HG03108 (cell line): Measurements from ENCODE around the gene RBMS3.
"Not testable (repeated sequence)": the region's sequence is repeated elsewhere in the genome, so short reads cannot be mapped to it uniquely, and the experiment has no call there.

Source experiments
- ATAC-seq: cut with Tn5 transposase; IDR thresholded peaks from one replicate; pipeline ENCODE4 v1.9.1; 2021; ENCODE audit warnings: moderate library complexity; ENCODE audit not compliant: unreplicated experiment

Gene RBMS3

GRCh38 chr3:29280404-29281093 lies at the start of gene RBMS3:
RBMS3 (plus strand) TSS chr3:29281071.
- no peak for ATAC-seq

- not testable (repeated sequence) for ATAC-seq
Measured at GRCh38 chr3:29233126-29233525, 47.7 kb upstream of the RBMS3 start.

DNA sequence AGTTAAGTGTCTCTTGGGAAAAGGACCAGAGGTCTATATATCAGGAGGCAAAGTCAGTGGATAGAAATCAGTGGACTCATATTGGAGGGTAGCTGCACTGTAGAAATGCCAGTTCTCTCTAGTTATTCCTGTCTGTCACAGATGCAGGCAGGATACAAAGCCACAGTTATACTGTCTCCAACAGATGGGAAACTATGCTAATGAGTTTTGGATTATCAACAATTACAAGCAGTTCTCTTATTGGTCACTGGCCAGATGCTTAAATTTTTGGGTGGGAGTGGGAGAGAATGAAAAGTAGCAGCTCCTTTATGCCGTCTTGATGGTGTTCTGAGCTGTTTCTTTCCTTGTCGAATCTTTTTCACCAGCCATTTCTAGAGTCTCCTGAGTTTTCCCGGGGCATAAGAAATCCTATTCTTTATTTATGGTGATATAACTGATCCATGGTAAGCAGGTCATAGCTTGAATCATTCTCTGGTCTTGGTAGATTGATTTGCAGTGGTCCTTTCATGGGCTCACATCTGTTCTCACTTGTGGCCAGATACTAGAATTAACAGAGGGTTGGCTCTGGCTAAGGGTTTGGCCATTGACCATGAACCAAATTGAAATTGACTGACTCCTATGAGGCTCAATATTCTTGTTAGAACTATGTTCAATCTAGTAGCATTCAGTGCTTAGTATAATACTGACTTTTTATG lies 44.6 kb upstream of the RBMS3 start:
- no peak for ATAC-seq

DNA sequence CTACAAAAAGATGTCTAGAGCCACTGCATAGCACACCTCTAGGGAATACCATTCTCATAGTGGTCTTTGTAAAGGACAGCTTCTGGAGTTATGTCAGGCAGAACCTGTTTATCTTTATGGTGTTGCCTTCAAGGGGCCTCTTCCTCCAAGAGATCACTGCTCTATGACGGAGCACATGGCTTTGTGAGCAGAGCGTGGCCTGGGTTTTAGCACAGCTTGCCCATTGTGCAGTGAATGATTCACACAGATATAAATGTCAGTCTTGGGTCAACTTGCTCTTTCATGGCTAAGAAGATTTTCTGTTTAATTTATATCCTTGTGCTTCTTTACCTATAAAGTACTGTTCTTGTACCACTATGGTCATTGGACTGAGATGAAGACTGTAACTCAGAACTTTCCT lies 41.5 kb upstream of the RBMS3 start:
- ATAC-seq = no peak

DNA sequence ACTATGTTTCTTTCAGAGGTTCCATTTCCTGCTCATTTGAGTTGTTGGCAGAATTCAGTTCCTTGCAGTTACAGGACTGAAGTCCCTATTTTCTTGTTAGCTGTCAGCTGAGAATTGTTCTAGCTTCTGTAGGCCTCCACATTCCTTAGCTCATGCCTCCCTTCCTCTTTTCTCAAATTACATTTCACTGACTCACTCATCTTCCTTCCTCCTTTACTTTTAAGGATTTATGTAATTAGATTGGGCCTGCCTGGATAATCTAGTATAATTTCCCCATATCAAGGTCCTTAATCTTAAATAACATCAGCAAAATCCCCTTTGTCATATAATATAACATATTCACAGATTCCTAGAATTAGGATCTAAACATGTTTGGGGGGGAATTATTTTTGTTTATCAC lies 40.6 kb upstream of the RBMS3 start:
- ATAC-seq = no peak

GRCh38 chr3:29240887-29241286 lies 40.0 kb upstream of the RBMS3 start:
- no peak for ATAC-seq

DNA sequence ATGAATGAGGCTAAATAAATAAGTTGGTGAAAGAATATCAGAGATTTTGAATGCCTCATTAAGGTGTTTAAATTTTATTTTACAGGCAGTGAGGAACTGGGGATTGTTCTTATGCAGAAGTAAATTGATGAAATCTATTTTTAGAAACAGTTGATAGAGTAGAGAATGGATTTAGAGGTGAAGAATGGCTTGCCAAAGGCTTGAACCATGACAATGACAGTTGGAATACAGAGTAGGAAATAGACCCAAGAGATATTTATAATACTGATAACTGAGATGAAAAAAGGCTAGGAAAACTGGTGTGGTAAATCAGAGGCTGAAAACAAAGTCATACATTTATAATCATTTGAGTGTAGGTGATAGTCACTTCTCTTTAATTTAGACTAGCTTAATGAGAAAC lies 39.0 kb upstream of the RBMS3 start:
- no peak for ATAC-seq

GRCh38 chr3:29242296-29242695 lies 38.6 kb upstream of the RBMS3 start:
- ATAC-seq = no peak

GRCh38 chr3:29245441-29245840 lies 35.4 kb upstream of the RBMS3 start:
- no peak for ATAC-seq

GRCh38 chr3:29247088-29247745 lies 33.7 kb upstream of the RBMS3 start:
- ATAC-seq = no peak

DNA sequence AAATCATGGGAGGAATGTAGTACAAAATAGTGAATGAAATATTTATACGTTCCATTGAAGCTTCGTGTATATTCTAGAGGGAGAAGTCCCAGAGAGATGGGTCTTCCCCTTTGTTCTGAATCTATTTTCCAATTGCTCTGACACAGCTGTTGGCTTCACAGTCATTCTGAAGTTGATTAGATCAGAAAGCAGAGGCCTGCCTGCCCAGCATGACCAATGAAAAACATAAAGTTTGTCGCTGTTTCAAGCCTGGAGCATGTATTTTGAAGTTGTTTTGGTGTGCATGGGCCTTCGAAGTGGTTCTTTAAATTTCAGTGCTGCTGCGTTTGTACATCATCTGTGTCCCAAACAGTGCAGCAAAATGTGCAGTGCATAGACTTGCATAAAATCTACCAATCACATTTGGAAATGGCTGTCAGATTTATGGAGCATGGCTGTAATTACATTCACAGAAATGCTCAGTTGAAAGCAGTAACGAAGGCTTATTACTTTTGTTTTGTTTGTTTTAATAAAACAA lies 31.0 kb upstream of the RBMS3 start:
- ATAC-seq = no peak

GRCh38 chr3:29255854-29256696 lies 24.8 kb upstream of the RBMS3 start:
- no peak for ATAC-seq

DNA sequence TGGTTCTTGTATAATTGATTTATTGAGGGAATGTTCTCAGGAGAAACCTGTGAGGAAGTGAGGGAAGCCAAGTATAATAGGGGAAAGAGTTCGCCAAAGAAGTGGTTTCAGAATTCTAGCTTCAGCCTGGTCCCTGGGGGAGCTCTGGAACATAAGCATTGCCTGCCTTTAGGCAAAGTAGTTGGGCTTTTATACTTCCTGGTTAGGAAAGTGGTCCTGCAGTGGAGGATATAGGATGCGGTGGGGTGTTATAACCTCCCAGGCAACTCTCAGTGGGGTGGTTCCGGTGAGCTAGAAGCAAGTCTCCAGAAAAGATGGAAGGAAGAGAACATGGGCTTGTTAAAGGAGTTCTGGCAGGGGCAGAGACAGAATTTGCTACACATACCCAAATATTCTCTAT lies 22.7 kb upstream of the RBMS3 start:
- ATAC-seq = no peak

GRCh38 chr3:29261119-29261518 lies 19.8 kb upstream of the RBMS3 start:
- no peak for ATAC-seq

- ATAC-seq = no peak
Measured at GRCh38 chr3:29263476-29263875, 17.4 kb upstream of the RBMS3 start.

DNA sequence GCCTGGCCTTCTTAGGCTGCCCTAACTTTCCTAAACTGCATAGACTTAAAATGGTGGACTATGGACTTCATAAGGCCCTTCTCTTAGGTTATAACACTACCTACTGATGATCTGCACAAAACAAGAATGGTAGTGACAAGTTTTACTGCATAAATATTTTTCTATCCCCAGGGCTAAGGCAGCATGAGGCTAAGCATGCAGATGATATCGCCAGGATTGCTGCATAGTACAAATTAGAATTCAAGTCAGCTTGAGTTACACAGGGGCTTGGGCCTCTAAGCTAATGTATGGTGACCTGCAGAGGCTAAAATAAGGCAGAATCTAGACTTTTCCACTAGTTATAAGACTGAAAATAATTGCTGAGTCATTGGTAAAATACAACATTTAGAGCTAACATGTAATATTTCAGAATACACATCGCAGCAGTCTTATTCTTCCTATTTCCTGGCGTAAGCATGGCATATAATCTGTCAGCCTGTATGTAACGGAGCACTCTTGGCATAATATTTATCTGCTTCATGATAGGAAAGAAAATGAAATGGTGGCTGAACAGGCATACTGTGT lies 15.3 kb upstream of the RBMS3 start:
- no peak for ATAC-seq

DNA sequence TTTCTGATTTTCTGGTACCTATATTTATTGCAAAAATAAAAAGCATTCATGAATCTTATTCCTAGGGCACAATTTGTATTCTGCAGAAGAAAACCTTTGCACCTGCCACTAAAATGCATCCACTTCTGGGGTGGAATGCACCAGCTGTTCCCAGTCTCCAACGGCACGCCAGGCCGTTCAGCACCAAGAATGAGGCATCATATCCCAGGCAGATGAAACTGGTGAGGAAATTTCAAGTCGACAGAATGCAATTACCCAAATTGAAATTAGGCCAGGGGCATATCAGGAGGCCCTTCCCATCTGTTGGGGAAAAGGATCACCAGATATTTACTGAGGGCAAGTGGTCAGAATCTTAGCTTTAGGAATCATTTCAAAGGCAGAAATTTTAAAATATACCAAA lies 13.6 kb upstream of the RBMS3 start:
- ATAC-seq = no peak

GRCh38 chr3:29268651-29269050 lies 12.2 kb upstream of the RBMS3 start:
- no peak for ATAC-seq

DNA sequence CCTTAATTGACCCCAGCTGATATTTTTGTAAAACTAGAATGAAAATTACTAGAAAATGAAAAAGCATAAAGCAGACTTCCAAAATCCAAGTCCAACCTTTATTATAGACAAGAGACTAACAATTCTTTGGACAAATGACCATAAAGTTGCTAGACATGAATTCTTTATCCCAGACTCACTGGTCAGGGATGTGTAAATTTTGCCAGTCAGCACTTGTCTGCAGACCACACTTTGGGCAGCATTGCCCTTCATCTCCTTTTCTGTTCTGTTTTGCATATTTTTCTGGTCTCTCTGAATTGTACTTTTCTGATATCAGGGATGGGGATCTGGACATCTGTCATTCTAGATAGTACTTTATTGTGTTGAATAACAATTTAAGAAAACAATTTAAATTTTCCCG lies 10.1 kb upstream of the RBMS3 start:
- ATAC-seq = no peak

DNA sequence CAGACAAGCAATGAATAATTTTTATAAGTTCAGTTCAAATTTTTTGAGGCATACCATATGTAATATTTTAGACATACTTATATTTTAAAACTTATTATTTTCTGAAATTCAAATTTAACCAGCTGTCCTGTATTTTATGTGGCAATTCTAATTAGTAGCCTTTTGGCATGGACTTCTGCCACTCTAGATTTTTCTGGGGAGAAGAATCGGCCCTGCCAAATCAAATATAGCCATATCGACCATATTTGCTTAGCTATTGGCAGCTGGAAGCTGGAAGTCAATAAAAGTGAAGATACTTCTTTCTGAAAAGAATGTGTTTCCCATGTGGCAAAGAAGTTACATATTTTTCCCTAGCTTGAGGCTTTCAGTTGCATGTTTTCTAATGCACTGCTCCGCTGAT lies 9.4 kb upstream of the RBMS3 start:
- no peak for ATAC-seq

GRCh38 chr3:29274667-29275066 lies 6.2 kb upstream of the RBMS3 start:
- no peak for ATAC-seq
